ENCODE measurements around the gene TUSC2.
A peak's percentile ranks its signal among the peaks of the same experiment; 100 is the strongest.

TUSC2 gene, protein sequence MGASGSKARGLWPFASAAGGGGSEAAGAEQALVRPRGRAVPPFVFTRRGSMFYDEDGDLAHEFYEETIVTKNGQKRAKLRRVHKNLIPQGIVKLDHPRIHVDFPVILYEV

DNA sequence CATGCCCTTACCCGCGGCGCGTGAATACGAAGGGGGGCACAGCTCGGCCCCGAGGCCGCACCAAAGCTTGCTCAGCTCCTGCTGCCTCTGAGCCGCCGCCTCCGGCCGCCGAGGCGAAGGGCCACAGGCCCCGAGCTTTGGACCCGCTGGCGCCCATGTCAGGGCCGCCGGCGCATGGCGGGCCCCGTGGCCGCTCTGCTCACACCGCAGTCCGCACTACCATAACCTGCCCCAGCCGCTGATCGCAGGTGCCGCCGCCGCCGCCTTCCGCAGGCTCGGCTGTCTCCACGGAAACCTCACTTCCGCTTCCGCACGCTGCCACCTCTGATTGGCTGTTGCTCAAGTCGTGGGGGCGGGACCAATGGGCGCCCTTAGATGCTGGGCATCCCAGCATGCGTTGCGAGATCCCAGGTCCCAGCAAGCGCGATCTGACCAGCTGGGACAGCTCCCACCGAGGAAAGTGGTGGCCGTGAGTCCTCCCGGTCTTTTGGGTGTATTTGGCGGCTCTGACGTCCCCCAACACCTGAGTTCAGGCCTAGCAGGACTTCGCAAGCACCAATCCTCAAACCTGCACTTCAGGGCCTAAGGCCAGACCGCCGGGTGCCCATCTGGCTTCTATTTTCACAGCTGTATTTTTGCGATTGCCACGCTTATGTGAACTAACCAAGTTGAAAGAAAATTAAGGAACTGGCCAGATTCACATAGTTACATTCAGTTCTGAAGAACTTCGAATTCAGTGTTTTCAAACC, at the start of gene TUSC2:
Gene TUSC2 (minus strand): TSS at position 281 of the 749 bp plus-strand sequence. CDS start 124 bp downstream, at position 157.
- DNase-seq (ENCODE audit: extremely low read depth in 1 of 2, low read depth in 1 of 2): peak; percentile 89 to 94

DNA sequence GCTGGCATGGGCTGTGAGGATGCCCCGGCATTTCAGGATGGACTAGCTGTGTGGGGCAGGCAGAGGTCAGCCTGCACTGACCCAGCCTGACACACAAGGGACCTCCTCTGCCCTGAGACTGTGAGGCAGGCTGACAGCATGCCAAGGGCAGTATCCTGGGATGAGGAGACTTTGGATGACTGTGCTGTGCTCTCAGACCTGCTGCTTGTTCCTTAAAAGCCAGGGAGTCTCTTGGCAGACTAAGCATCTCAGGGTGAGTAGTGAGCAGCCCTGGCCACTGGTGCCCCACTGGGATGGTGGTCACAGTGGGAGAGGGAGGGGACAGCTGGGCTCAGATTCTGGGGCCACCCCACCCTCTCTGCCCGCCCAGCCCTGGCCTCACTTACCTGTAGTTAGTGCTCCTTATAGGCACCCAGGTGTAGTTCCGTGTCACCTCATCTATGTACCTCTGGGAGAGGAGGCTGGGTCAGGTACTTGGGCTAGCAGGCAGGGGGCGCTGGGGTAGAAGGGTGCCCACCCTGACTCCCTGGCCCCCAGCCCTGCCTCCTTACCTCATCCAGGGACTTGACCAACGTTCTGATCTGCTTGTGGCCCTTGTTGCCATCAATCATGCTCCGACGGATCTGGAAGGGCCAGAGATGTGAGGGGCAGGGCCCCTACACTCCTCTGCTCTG, 47.4 kb upstream of the TUSC2 start:
- DNase-seq (ENCODE audit: extremely low read depth in 1 of 2, low read depth in 1 of 2): no peak

- DNase-seq (ENCODE audit: extremely low read depth in 1 of 2, low read depth in 1 of 2): no peak
Observed at GRCh38 chr3:50374363-50375257, 46.6 kb upstream of the TUSC2 start.

GRCh38 chr3:50373146-50374051, 45.4 kb upstream of the TUSC2 start:
- no peak for DNase-seq (ENCODE audit: extremely low read depth in 1 of 2, low read depth in 1 of 2)

DNA sequence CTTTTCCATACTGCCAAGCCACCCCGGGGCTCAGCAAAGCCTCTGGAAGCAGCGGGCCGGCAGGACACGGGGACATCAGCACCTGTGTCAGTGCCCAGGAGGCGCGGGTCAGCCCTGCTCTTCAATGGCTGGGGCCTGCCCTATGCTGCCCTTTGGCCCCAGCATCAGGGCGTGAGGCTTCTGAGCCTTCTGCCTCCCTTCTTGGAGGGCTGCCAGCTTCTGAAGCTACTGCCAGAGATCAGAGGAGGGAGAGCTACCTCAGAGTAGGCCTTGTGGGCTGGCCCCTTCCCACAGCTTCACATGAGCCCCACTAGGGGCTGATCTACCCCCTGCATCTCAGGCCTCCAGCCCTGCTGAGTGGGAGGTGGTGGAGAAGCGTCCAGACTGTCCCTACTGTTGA, 44.3 kb upstream of the TUSC2 start:
- DNase-seq (ENCODE audit: extremely low read depth in 1 of 2, low read depth in 1 of 2): no peak

DNA sequence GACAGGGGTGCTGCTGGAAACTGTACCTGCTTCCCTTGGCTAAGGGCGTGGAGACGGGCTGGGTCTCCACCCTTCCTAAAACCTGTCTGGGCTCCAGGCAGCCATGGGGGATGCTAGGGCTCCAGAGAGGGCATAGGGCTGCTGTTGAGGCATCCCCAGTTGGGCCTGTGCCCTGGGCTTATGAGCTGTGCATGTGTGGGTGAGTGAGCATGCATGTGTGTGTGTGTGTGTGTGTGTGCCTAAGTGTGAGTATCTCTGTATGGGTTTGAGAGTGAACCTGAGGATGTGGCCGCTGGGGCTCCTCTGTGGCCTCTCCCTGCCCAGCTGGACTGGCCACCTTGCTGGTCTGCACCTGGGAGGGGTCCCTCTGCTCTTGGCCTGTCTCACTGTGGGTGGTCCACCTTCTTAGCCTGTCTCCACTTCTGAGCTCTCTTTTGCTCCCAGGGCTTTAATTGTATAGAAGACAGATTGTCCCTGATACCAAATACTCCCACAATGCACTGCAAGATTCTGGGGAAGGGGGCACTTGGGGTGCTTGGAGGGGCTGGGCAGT, 43.2 kb upstream of the TUSC2 start:
- no peak for DNase-seq (ENCODE audit: extremely low read depth in 1 of 2, low read depth in 1 of 2)

DNA sequence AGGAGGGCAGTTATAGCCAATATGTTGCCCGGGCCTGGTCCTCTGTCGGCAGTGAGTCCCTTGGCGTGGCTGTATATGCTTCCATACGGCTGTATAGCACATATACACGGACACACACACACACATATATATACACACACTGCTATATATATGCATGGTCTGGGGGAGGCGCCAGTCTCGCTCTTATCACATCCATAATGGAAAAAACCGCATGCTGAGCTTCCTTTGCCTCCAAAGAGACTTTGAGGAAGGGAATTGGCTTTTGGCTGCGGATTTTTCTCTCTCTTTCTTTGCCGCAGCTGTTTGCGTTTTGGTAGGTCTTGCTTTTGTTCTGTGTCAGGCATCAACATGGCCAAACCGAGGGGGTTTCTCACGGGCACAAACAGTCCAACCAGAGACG, 42.6 kb upstream of the TUSC2 start:
- DNase-seq (ENCODE audit: extremely low read depth in 1 of 2, low read depth in 1 of 2): no peak

DNA sequence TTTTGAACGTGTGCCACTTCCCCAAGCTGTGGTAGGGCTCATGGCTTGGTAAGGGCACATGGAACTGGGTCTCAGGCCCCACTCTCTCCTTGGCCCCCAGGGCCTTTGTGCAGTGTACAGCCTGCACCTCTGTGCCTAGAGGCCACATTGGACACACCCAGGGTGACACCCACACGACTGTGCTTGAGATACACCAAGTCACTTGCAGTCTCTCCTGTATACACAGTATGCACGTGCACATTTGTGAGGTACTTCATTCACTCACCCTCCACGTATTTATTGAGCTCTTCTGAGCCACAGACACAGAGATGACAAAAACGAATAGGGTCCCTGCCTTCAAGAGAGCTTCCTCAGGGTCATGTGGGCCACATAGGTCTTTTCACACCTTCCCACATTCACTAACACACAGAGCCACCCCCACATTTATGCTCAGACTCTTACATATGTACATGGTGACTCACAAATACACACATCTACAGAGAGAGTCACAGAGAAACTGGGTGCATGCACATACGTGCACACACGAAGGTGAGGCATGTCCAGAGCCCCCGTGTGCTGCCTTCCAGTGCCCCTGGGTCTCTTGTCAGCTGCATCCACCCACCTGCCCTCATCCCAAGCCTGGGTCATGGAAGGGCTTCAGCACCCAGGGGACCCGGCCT, 41.1 kb upstream of the TUSC2 start:
- DNase-seq (ENCODE audit: extremely low read depth in 1 of 2, low read depth in 1 of 2): no peak

DNA sequence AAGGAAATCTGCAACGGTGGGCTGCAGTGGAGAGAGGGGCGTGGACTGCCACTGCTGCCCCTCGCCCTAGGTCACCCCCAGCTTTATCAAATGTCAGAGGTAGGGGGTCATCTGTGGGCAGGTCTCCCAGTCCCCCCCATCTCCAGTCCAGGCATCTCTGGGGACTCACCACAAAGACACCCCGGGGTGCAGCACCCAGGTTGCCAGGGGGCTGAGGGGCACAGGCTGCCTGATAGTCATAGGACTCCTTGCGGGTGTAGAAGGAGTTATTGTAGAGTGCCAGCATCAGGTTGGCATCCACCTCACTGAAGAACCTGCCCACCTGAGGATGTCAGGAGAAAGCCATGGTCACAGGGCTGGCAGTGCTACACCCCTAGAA, 37.8 kb upstream of the TUSC2 start:
- no peak for DNase-seq (ENCODE audit: extremely low read depth in 1 of 2, low read depth in 1 of 2)

GRCh38 chr3:50365080-50365841, 37.2 kb upstream of the TUSC2 start:
- peak; percentile 80 to 91 for DNase-seq (ENCODE audit: extremely low read depth in 1 of 2, low read depth in 1 of 2)

DNA sequence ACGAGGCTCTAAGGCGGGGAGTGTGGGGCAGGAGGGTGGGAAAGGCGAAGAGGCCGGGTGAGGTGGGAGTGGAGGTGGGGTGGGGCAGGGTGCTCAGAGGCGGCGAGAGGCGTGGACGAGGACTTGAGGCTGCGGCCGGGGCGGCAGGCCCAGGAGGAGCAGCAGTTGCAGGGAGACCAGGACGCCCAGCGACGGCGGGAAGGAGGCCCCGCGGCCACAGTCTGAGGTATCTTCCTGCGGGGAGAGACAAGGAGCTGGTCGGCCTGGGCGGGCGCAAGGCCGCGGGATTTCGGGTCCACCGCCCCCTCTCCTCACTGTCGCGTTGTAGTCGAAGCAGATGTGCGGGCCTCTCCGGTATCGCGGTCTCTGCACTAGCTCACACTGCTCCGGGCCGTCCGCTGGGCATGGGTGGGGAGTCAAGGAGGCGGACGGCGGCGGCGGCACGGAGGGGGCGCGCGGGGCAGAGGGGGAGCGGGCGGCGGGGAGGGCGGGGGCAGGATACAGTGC, 36.6 kb upstream of the TUSC2 start:
- DNase-seq (ENCODE audit: extremely low read depth in 1 of 2, low read depth in 1 of 2): no peak

- no peak for DNase-seq (ENCODE audit: extremely low read depth in 1 of 2, low read depth in 1 of 2)
Observed at GRCh38 chr3:50359760-50360110, 31.7 kb upstream of the TUSC2 start.

DNA sequence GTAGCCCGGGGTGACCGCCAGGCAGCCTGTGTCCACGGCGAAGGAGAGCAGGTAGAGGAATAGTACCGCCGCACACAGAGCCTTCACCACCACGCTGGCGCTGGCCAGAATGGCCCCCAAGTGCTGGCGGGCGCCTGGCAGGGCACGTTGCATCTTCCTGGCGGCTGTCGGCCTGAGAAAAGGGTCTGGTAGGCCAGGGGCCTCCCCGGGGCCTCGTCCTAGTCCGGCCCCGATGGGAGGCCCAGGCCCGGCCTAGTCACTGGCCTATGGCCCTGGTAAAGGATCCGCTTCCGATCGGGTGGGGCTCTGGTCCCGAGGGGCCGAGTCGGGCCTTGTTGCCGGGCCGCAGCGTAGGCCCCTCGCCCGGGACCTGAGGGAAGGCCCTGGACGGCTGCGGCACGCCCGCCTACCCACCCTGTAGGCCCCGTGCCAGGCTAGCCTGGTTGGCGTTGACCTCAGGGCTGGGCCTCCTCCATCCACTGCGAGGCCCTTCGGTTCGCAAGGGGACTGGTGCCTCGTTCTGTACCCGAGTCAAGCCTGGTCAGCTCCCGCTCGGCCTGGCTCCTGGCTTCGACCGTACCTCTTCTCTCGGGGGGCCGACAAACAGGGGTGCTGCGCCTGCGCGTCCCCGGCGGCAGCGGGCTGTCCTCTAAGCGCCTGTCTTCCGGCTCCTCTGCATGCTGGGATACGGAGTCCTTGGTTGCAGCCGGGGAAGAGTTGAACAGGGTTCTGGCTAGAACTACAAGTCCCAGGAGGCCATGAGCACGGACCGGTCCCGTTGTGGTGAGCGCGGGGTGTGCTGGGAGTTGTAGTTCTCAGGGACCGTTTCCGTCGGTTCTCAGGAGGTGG, 31.1 kb upstream of the TUSC2 start, which contains the start of gene TMEM115:
Gene TMEM115 (minus strand): TSS at position 611 of the 849 bp plus-strand sequence. CDS start 458 bp downstream, at position 153.
- DNase-seq (ENCODE audit: extremely low read depth in 1 of 2, low read depth in 1 of 2): peak; percentile 86 to 96

GRCh38 chr3:50358355-50358910, 30.4 kb upstream of the TUSC2 start:
- DNase-seq (ENCODE audit: extremely low read depth in 1 of 2, low read depth in 1 of 2): no peak

- DNase-seq (ENCODE audit: extremely low read depth in 1 of 2, low read depth in 1 of 2): no peak
Observed at GRCh38 chr3:50357481-50357880, 29.5 kb upstream of the TUSC2 start.

- no peak for DNase-seq (ENCODE audit: extremely low read depth in 1 of 2, low read depth in 1 of 2)
Observed at GRCh38 chr3:50356553-50356952, 28.5 kb upstream of the TUSC2 start.

Data from stimulated activated CD8-positive, alpha-beta memory T cell treated with anti-CD3 and anti-CD28 coated beads, Interleukin-7, amount 100 ng/mL, for 48 hours (primary cell).